ENCODE measurements around the gene GCN1. TPM values are rescaled to one million over a fixed set of nuclear protein-coding genes. Genes with fewer than 3 reads are reported as not detected.
A peak's percentile ranks its signal among the peaks of the same experiment; 100 is the strongest.

GCN1 gene
- total and polyA plus RNA-seq, 2 of the 8 experiments (the other 6 are each of a cell fraction or from before 2014, with no cell fraction given) = 61.4 to 133 TPM

GRCh38 chr12:120199025-120199424 is 4.5 kb upstream of the GCN1 start:
- TF ChIP-seq POLR2A (IDR thresholded peaks at IDR 0.05; ENCODE audit: control extremely low read depth in 1 of 2, low read depth in 2 of 2, low read length in 2 of 2) (peak in 1 of 2 experiments; percentile 10; a peak in 1 of 3 replicates), CHD1 (IDR thresholded peaks at IDR 0.05; ENCODE audit: low read depth, low read length) (no peak), POLR2AphosphoS5 (IDR thresholded peaks at IDR 0.05; ENCODE audit: low read depth, low read length) (0 out of 2 replicates have a peak, but pooled peaks have one; percentile 43)
- peak overlapping the region; percentile 91 to 99 (median 96); a peak in 5 of 8 replicates for H3K4me3 ChIP-seq (ENCODE audit: extremely low read depth in 1 of 4, insufficient read depth in 2 of 4, low read depth in 3 of 4, low read length in 4 of 4)
- H4K91ac ChIP-seq (replicated peaks; ENCODE audit: insufficient read length, low read length) = no peak overlapping the region
- H2AK5ac ChIP-seq (ENCODE audit: low read depth, low read length) = no peak overlapping the region
- H3K23me2 ChIP-seq (ENCODE audit: low read depth, low read length) = peaks cover 19% of the 10 kb centered on the region
- FAIRE-seq = no peak
- H3K4me1 ChIP-seq (replicated peaks in 1 of 4; ENCODE audit: control insufficient read depth in 3 of 4, insufficient read depth in 4 of 4, low read length in 3 of 4) = peaks cover 0 to 2% (median 0%) of the 10 kb centered on the region in 4 experiments; a peak in 4 of 7 replicates
- H3K79me2 ChIP-seq (ENCODE audit: control insufficient read depth in 1 of 2, insufficient read depth in 2 of 2, low read length in 2 of 2) = peaks cover 15 to 45% of the 10 kb centered on the region in 2 experiments
- H3K4ac ChIP-seq (replicated peaks; ENCODE audit: insufficient read length, low read depth, low read length) = no peak overlapping the region
- DNase-seq (ENCODE audit: low read depth in 1 of 2, low spot score in 2 of 2) = no peak
- H4K20me1 ChIP-seq (replicated peaks in 1 of 2; ENCODE audit: control insufficient read depth in 1 of 2, insufficient read depth in 2 of 2, low read length in 2 of 2) = peaks cover 10 to 18% of the 10 kb centered on the region in 2 experiments
- no peak overlapping the region for H2BK20ac ChIP-seq (ENCODE audit: low read length)
- ChIA-PET CTCF (ENCODE audit: partially characterized antibody) (interaction anchor here (0.7 to 4.4 kb wide), 3 partner anchors 28 to 94 kb away, joined by 3 to 67 read pairs (median 3); partner anchors contain the start of gene RNU4-1), POLR2A (ENCODE audit: partially characterized antibody) (interaction anchor here (0.7 to 88.3 kb wide), 14 partner anchors 0 to 135 kb away, joined by 3 to 4270 read pairs (median 6); partner anchors contain the start of genes GCN1, PXN, RAB35 and RNU4-1)
- no peaks in the 10 kb centered on the region for H3K27me3 ChIP-seq (replicated peaks in 1 of 4; ENCODE audit: control insufficient read depth in 3 of 4, extremely low read depth in 1 of 4, insufficient read depth in 3 of 4, low read length in 3 of 4)
- H2BK12ac ChIP-seq (ENCODE audit: low read depth, low read length) = no peak overlapping the region
- no peak overlapping the region for H2BK5ac ChIP-seq (ENCODE audit: low read depth, low read length)
- H3K9ac ChIP-seq (replicated peaks in 1 of 4; ENCODE audit: extremely low read depth in 1 of 4, low read depth in 3 of 4, low read length in 3 of 4) = peak overlapping the region in 2 of 4 experiments; percentile 29 to 95; a peak in 4 of 7 replicates
- H2AFZ ChIP-seq (ENCODE audit: low read length) = no peak overlapping the region
- H3K56ac ChIP-seq (replicated peaks; ENCODE audit: insufficient read length, low read depth, low read length) = no peak overlapping the region
- no peak overlapping the region for H4K5ac ChIP-seq (ENCODE audit: insufficient read length, low read depth, low read length)
- no peak overlapping the region for H2BK120ac ChIP-seq (replicated peaks; ENCODE audit: low read depth, low read length)
- H3K9me3 ChIP-seq (ENCODE audit: insufficient read depth in 2 of 2, low read depth in 1 of 2, low read length in 1 of 2) = no peaks in the 10 kb centered on the region
- no peak overlapping the region for H3K14ac ChIP-seq (ENCODE audit: insufficient read length)
- 85% methylated on average over 7 of the region's 7 CpGs; no CpG with 5 or more reads in 1 of the 2 experiments for WGBS, 2 experiments (ENCODE audit: extremely low coverage in 1 of 2, insufficient coverage in 1 of 2, insufficient read length in 1 of 2, insufficient replicate concordance in 2 of 2, low coverage in 1 of 2, low lambda C conversion rate in 2 of 2, missing lambda C conversion rate in 1 of 2)
- H3K27ac ChIP-seq (ENCODE audit: low read depth, low read length) = no peak overlapping the region
- peaks cover 23 to 49% (median 39%) of the 10 kb centered on the region in 4 experiments for H3K36me3 ChIP-seq (ENCODE audit: control insufficient read depth in 2 of 4, insufficient read depth in 4 of 4, low read length in 3 of 4)
- no peak overlapping the region for H3K18ac ChIP-seq (ENCODE audit: extremely low read depth, low read length)
- peaks cover 4% of the 10 kb centered on the region; the same call in 1 of the 2 replicates for H3K79me1 ChIP-seq (ENCODE audit: low read depth, low read length)
- no peak overlapping the region for H2BK15ac ChIP-seq (ENCODE audit: low read length)
- no peak overlapping the region for H3K23ac ChIP-seq (ENCODE audit: insufficient read length)
- no peak overlapping the region for H4K8ac ChIP-seq (ENCODE audit: extremely low read depth, insufficient read depth, low read length)
- peak overlapping the region; percentile 83 to 89 for H3K4me2 ChIP-seq (ENCODE audit: insufficient read depth in 1 of 2, low read depth in 2 of 2, low read length in 2 of 2)

Measured in H1 (cell line).